HFFc6 (cell line): Measurements from ENCODE around the gene TMEM184C. TPM values are rescaled to one million over a fixed set of nuclear protein-coding genes. Genes with fewer than 3 reads are reported as not detected.

Source experiments
- DNase-seq: peaks from one replicate; pipeline ENCODE4 v3.0.0-alpha.2; 2018
- H3K27ac Mint-ChIP-seq: 2 replicates; pipeline ENCODE4 v1.8.0; 2020; ENCODE audit warnings: mild to moderate bottlenecking, mixed read lengths
- H3K27me3 Mint-ChIP-seq: 2 replicates; pipeline ENCODE4 v1.8.0; 2021; ENCODE audit warnings: mild to moderate bottlenecking, moderate library complexity, mixed read lengths; ENCODE audit not compliant: insufficient read depth
- H3K36me3 Mint-ChIP-seq: 2 replicates; pipeline ENCODE4 v1.8.0; 2021; ENCODE audit warnings: low read depth, mixed read lengths
- H3K4me1 Mint-ChIP-seq: 2 replicates; pipeline ENCODE4 v1.8.0; 2020; ENCODE audit warnings: low read depth, mixed read lengths
- H3K4me3 Mint-ChIP-seq: 2 replicates; pipeline ENCODE4 v1.8.0; 2020; ENCODE audit warnings: mild to moderate bottlenecking, moderate library complexity, mixed read lengths
- H3K9me3 Mint-ChIP-seq: 2 replicates; pipeline ENCODE4 v1.8.0; 2020; ENCODE audit warnings: mild to moderate bottlenecking, mixed read lengths
- CTCF ChIP-seq: fragments of 200-600 bp; sonication (generic); IDR thresholded peaks from 2 replicates; pipeline ENCODE4 v1.5.0; 2021; ENCODE audit warnings: antibody characterized with exemption, mild to moderate bottlenecking
- total RNA-seq, 6 experiments: library from RNA; stranded (reverse); fragmentation: NEBNext Ultra II Directional; extraction: Animal tissue kit (Norgen Biotek cat#: 25700); gene quantifications; 2 replicates in 1 of 6; 3 replicates in 5 of 6; pipeline ENCODE4 v1.2.3, GENCODE V29; 2021

The TMEM184C gene
- total RNA-seq, 6 experiments from 2014 or later: 36.8 to 42.0 (median 39.8) TPM

- Mint-ChIP-seq H3K9me3 (no peaks in the 10 kb centered on the region; the same call in 1 of the 2 replicates), H3K27ac (no peak overlapping the region), H3K4me1 (peaks cover 54% of the 10 kb centered on the region), H3K27me3 (no peaks in the 10 kb centered on the region), H3K4me3 (no peak overlapping the region), H3K36me3 (no peaks in the 10 kb centered on the region)
- DNase-seq: no peak
- no peak for TF ChIP-seq CTCF
Measured at GRCh38 chr4:147578593-147578992, 38.6 kb upstream of the TMEM184C start.

DNA sequence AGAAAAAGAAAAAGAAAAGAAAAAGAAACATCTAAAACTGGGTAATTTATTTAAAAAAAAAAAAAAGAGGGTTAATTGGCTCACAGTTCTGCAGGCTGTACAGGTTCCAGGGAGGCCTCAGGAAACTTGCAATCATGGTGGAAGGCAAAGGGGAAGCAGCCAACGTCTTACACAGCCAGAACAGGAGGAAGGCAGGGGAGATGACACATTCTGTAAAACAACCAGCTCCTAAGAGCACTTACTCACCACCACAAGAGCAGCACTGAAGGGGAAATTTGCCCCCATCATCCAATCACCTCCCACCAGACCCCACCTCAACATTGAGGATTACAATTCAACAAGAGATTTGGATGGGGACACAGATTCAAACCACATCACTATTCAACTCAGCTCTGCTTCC, 36.8 kb upstream of the TMEM184C start:
- DNase-seq: no peak

DNA sequence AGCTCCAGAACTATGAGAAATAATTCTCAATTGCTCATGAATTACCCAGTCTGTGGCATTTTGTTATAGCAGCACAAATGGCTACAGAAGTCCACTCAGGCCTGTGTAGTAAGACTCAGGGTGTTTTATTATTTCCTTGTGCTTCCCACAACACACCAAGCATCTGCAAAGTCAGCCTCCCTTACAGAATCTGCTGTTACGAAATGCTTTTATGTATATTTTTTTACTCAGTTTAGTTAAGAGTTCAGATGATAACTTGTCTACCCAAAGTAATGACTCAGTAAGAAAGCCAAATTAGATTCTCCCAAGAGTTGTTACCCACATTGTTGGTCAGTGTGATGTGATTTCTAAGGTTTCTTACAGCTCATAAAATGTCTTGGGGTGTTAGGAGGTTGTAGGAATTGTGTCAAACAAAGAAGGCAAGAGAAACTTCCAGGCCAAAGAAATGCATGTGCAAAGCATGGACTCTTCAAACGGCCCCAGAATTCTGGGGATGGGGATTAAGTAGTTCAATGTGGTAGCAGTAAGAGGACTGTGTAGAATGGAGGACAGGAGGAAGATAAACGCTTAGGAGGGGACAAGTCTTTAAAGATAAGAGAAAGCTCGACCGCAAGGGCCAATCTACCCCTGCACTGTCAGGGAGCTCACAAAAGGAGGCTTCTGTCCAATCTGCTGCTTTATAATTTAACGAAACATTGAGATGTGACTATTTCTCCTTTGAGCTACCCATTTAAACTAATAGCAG, 35.4 kb upstream of the TMEM184C start:
- H3K36me3 Mint-ChIP-seq: peaks cover 5% of the 10 kb centered on the region; the same call in 1 of the 2 replicates
- peak overlapping the region; percentile 53 for H3K27ac Mint-ChIP-seq
- no peak for TF ChIP-seq CTCF
- H3K4me3 Mint-ChIP-seq: no peak overlapping the region
- H3K27me3 Mint-ChIP-seq: no peaks in the 10 kb centered on the region; the same call in 1 of the 2 replicates
- DNase-seq: peak; percentile 28
- no peaks in the 10 kb centered on the region; the same call in 1 of the 2 replicates for H3K9me3 Mint-ChIP-seq
- H3K4me1 Mint-ChIP-seq: peaks cover 70% of the 10 kb centered on the region

More for the DNA sequence above, 36.8 kb upstream of the TMEM184C start:
- TF ChIP-seq CTCF: no peak
- H3K27me3 Mint-ChIP-seq: no peaks in the 10 kb centered on the region
- H3K27ac Mint-ChIP-seq: peak overlapping the region; percentile 29
- H3K9me3 Mint-ChIP-seq: no peaks in the 10 kb centered on the region; the same call in 1 of the 2 replicates
- H3K4me3 Mint-ChIP-seq: no peak overlapping the region
- peaks cover 61% of the 10 kb centered on the region for H3K4me1 Mint-ChIP-seq
- peaks cover 5% of the 10 kb centered on the region; the same call in 1 of the 2 replicates for H3K36me3 Mint-ChIP-seq

GRCh38 chr4:147582386-147583060, 34.7 kb upstream of the TMEM184C start:
- no peak for DNase-seq
- Mint-ChIP-seq H3K4me1 (peaks cover 70% of the 10 kb centered on the region), H3K9me3 (no peaks in the 10 kb centered on the region; the same call in 1 of the 2 replicates), H3K27me3 (no peaks in the 10 kb centered on the region; the same call in 1 of the 2 replicates), H3K36me3 (peaks cover 5% of the 10 kb centered on the region; the same call in 1 of the 2 replicates), H3K4me3 (no peak overlapping the region), H3K27ac (no peak overlapping the region)
- no peak for TF ChIP-seq CTCF

- no peak overlapping the region for H3K4me3 Mint-ChIP-seq
- no peaks in the 10 kb centered on the region; the same call in 1 of the 2 replicates for H3K9me3 Mint-ChIP-seq
- no peaks in the 10 kb centered on the region; the same call in 1 of the 2 replicates for H3K27me3 Mint-ChIP-seq
- no peak overlapping the region for H3K27ac Mint-ChIP-seq
- TF ChIP-seq CTCF: no peak
- H3K36me3 Mint-ChIP-seq: peaks cover 5% of the 10 kb centered on the region; the same call in 1 of the 2 replicates
- DNase-seq: no peak
- peaks cover 64% of the 10 kb centered on the region for H3K4me1 Mint-ChIP-seq
Measured at GRCh38 chr4:147583876-147584275, 33.3 kb upstream of the TMEM184C start.
